Keratinocyte (primary cell): ENCODE measurements around the gene PRLH. TPM values are rescaled to one million over a fixed set of nuclear protein-coding genes. Genes with fewer than 3 reads are reported as not detected.

Experiments
- DNase-seq: peaks from one replicate; pipeline ENCODE4 v3.0.0-alpha.2; 2011; ENCODE audit warnings: low read depth, missing footprints, low spot score
- FAIRE-seq: peaks from 2 replicates; lab custom pipeline; 2011; peaks lifted over from hg19 to GRCh38; lab: Jason Lieb, UNC
- H2AFZ ChIP-seq: 2 replicates; pipeline ENCODE4 v1.6.0; 2012; ENCODE audit warnings: low read length, control low read depth, inconsistent platforms; ENCODE audit not compliant: control insufficient read depth
- H3K27ac ChIP-seq: 2 replicates; pipeline ENCODE4 v1.5.1; 2011; ENCODE audit warnings: low read length; ENCODE audit not compliant: control insufficient read depth, insufficient read depth
- H3K27me3 ChIP-seq: 3 replicates; pipeline ENCODE4 v1.6.0; 2011; ENCODE audit warnings: low read length; ENCODE audit not compliant: control insufficient read depth, insufficient read depth; ENCODE audit errors: extremely low read depth
- H3K36me3 ChIP-seq, 2 experiments: 2 replicates in 1 of 2; 3 replicates in 1 of 2; pipeline ENCODE4 v1.5.1; 2011; ENCODE audit warnings: low read length in 2 of 2, mild to moderate bottlenecking in 1 of 2; ENCODE audit not compliant: control insufficient read depth in 2 of 2, insufficient read depth in 2 of 2; ENCODE audit errors: extremely low read depth in 1 of 2
- H3K4me1 ChIP-seq: 3 replicates; pipeline ENCODE4 v1.5.1; 2011; ENCODE audit warnings: low read length; ENCODE audit not compliant: control insufficient read depth, insufficient read depth; ENCODE audit errors: extremely low read depth
- H3K4me2 ChIP-seq: 3 replicates; pipeline ENCODE4 v1.6.0; 2011; ENCODE audit warnings: low read depth, low read length; ENCODE audit not compliant: control insufficient read depth, insufficient read depth; ENCODE audit errors: extremely low read depth
- H3K4me3 ChIP-seq, 3 experiments: fragments of 200-600 bp in 1 of 3; sonication (generic) in 1 of 3; 2 replicates in 2 of 3; 3 replicates in 1 of 3; pipeline ENCODE4 v1.5.1; 2011 to 2016; ENCODE audit warnings: low read length in 3 of 3, mild to moderate bottlenecking in 3 of 3, control low read depth in 2 of 3, inconsistent platforms in 1 of 3, low read depth in 1 of 3, mixed read lengths in 1 of 3, mixed run types in 1 of 3, moderate library complexity in 1 of 3; ENCODE audit not compliant: control insufficient read depth in 2 of 3, insufficient read depth in 2 of 3; ENCODE audit errors: extremely low read depth in 1 of 3
- H3K79me2 ChIP-seq: 2 replicates; pipeline ENCODE4 v1.6.0; 2012; ENCODE audit warnings: low read length; ENCODE audit not compliant: control insufficient read depth, insufficient read depth
- H3K9ac ChIP-seq: 3 replicates; pipeline ENCODE4 v1.6.0; 2011; ENCODE audit warnings: low read length; ENCODE audit not compliant: control insufficient read depth, insufficient read depth; ENCODE audit errors: extremely low read depth
- H3K9me1 ChIP-seq: 3 replicates; pipeline ENCODE4 v1.6.0; 2011; ENCODE audit warnings: low read length; ENCODE audit not compliant: control insufficient read depth, insufficient read depth; ENCODE audit errors: extremely low read depth
- H3K9me3 ChIP-seq: 2 replicates; pipeline ENCODE4 v1.5.1; 2012; ENCODE audit warnings: low read depth, low read length; ENCODE audit not compliant: control insufficient read depth
- H4K20me1 ChIP-seq: 3 replicates; pipeline ENCODE4 v1.6.0; 2011; ENCODE audit warnings: low read length; ENCODE audit not compliant: control insufficient read depth, insufficient read depth; ENCODE audit errors: extremely low read depth
- CTCF ChIP-seq, 3 experiments: IDR thresholded peaks in 1 of 3; conservative IDR thresholded peaks in 1 of 3; optimal IDR thresholded peaks in 1 of 3; 2 replicates in 2 of 3; 3 replicates in 1 of 3; pipeline versions ENCODE3 to v1.5.1; 2011; ENCODE audit warnings: low read length in 3 of 3, mild to moderate bottlenecking in 3 of 3, moderate library complexity in 2 of 3, control low read depth in 1 of 3, inconsistent platforms in 1 of 3; ENCODE audit not compliant: insufficient read depth in 2 of 3; ENCODE audit errors: extremely low read depth in 1 of 3
- EZH2 ChIP-seq: IDR thresholded peaks from one replicate; pipeline ENCODE4 v1.6.1; 2012; ENCODE audit warnings: inconsistent platforms, mild to moderate bottlenecking, low read length, moderate library complexity
- dilution Hi-C: fragments of 300-500 bp; cut with MboI; formaldehyde crosslinking; loops from one replicate; pipeline ENCODE4 v1.7.0; 2020; ENCODE audit warnings: low sequenced_read_pairs; ENCODE audit not compliant: extremely low pct_ligation_motif_present
- polyA plus RNA-seq, 5 experiments: library from polyadenylated mRNA; depleted of rRNA in 3 of 5; stranded (reverse) in 3 of 5; stranded (forward) in 1 of 5; unstranded in 1 of 5; fragments of >200 nt; gene quantifications; 1 replicate in 1 of 5; 2 replicates in 3 of 5; 3 replicates in 1 of 5; pipeline versions ENCODE4 v1.2.1 to v1.2.3, GENCODE V29; 2011 to 2012; ENCODE audit warnings: missing spikeins in 2 of 5, low read depth in 1 of 5, low replicate concordance in 1 of 5

Gene PRLH
- polyA plus RNA-seq, 1 donor (not counting 4 experiments of a cell fraction or from before 2014, with no cell fraction given), result not detected

GRCh38 chr2:237569041-237569440 is 2.7 kb downstream of the PRLH start:
- dilution Hi-C loops, result no loop called here
- no peak overlapping the region for H2AFZ ChIP-seq
- no peaks in the 10 kb centered on the region for H3K79me2 ChIP-seq
- H3K4me1 ChIP-seq, result peaks cover 5% of the 10 kb centered on the region
- no peaks in the 10 kb centered on the region for H3K27me3 ChIP-seq
- no peak overlapping the region for H3K4me2 ChIP-seq
- H3K9ac ChIP-seq, result no peak overlapping the region
- H3K36me3 ChIP-seq, result no peaks in the 10 kb centered on the region
- H3K27ac ChIP-seq, result no peak overlapping the region
- H3K9me1 ChIP-seq, result no peaks in the 10 kb centered on the region
- TF ChIP-seq CTCF (optimal IDR thresholded peaks at IDR 0.05 in 1 of 3, IDR thresholded peaks at IDR 0.05 in 1 of 3, conservative IDR thresholded peaks at IDR 0.05 in 1 of 3; ENCODE audit: extremely low read depth in 1 of 3, insufficient read depth in 2 of 3, low read length in 3 of 3) (no peak), EZH2 (no peak)
- H4K20me1 ChIP-seq, result no peaks in the 10 kb centered on the region
- peaks cover 3% of the 10 kb centered on the region for H3K9me3 ChIP-seq
- DNase-seq (no peak), FAIRE-seq (no peak)
- no peak overlapping the region for H3K4me3 ChIP-seq

- Histone ChIP-seq H3K27me3 (no peaks in the 10 kb centered on the region), H3K9ac (no peak overlapping the region), H3K36me3 (no peaks in the 10 kb centered on the region), H3K4me2 (no peak overlapping the region), H3K4me3 (no peak overlapping the region), H3K9me1 (no peaks in the 10 kb centered on the region), H3K79me2 (no peaks in the 10 kb centered on the region), H3K4me1 (peaks cover 7% of the 10 kb centered on the region), H3K9me3 (peaks cover 3% of the 10 kb centered on the region), H2AFZ (no peak overlapping the region), H4K20me1 (no peaks in the 10 kb centered on the region), H3K27ac (no peak overlapping the region)
- DNase-seq, result no peak
- FAIRE-seq, result no peak
- dilution Hi-C loops, result no loop called here
- TF ChIP-seq CTCF (optimal IDR thresholded peaks at IDR 0.05 in 1 of 3, IDR thresholded peaks at IDR 0.05 in 1 of 3, conservative IDR thresholded peaks at IDR 0.05 in 1 of 3; ENCODE audit: extremely low read depth in 1 of 3, insufficient read depth in 2 of 3, low read length in 3 of 3), result no peak
- no peak for TF ChIP-seq EZH2
Observed at GRCh38 chr2:237569896-237570295, 3.5 kb downstream of the PRLH start.
